H1 (cell line): Measurements from ENCODE around the gene MYO1D. TPM values are rescaled to one million over a fixed set of nuclear protein-coding genes. Genes with fewer than 3 reads are reported as not detected.

Experiments used
- ASH2L ChIP-seq: fragments of 200-600, 300-600 bp; sonication (generic); IDR thresholded peaks from one replicate; pipeline ENCODE4 v1.7.1; 2017; ENCODE audit warnings: low read length
- CHD7 ChIP-seq: fragments of 300-600 bp; sonication (generic); IDR thresholded peaks from 2 replicates; pipeline ENCODE4 v1.7.1; 2012; ENCODE audit warnings: low read length, moderate library complexity, mild to moderate bottlenecking, inconsistent platforms; ENCODE audit not compliant: insufficient replicate concordance
- CREB1 ChIP-seq: IDR thresholded peaks from 2 replicates; pipeline ENCODE4 v1.6.1; 2012; ENCODE audit warnings: inconsistent platforms
- GABPA ChIP-seq: IDR thresholded peaks from 2 replicates; pipeline ENCODE4 v1.6.1; 2011; ENCODE audit warnings: mild to moderate bottlenecking, low read length, moderate library complexity, borderline replicate concordance; ENCODE audit not compliant: insufficient read depth
- HDAC2 ChIP-seq, 2 experiments: fragments of 300-600 bp in 1 of 2; sonication (generic) in 1 of 2; IDR thresholded peaks; 2 replicates each; pipeline ENCODE4 v1.6.1; 2011 to 2012; ENCODE audit warnings: low read depth in 2 of 2, low read length in 2 of 2, mild to moderate bottlenecking in 2 of 2, moderate library complexity in 2 of 2, borderline replicate concordance in 1 of 2, inconsistent platforms in 1 of 2
- RBBP5 ChIP-seq: IDR thresholded peaks from 2 replicates; pipeline ENCODE4 v1.7.1; 2012; ENCODE audit warnings: low read depth, mild to moderate bottlenecking, inconsistent platforms, low read length, moderate library complexity, borderline replicate concordance
- TAF1 ChIP-seq: IDR thresholded peaks from 2 replicates; pipeline ENCODE4 v1.6.1; 2011; ENCODE audit warnings: mild to moderate bottlenecking, low read depth, low read length
- TCF12 ChIP-seq: IDR thresholded peaks from 2 replicates; pipeline ENCODE4 v1.6.1; 2011; ENCODE audit warnings: low read depth, mild to moderate bottlenecking, low read length
- USF2 ChIP-seq: IDR thresholded peaks from 2 replicates; pipeline ENCODE4 v1.6.1; 2011; ENCODE audit warnings: low read length, improper control_type of control experiment
- ZNF274 ChIP-seq: IDR thresholded peaks from 2 replicates; pipeline ENCODE4 v1.7.0; 2012; ENCODE audit warnings: low read length, borderline replicate concordance; ENCODE audit errors: extremely low read depth
- polyA plus RNA-seq, 7 experiments: library from polyadenylated mRNA; depleted of rRNA in 3 of 7; stranded (reverse) in 5 of 7; unstranded in 2 of 7; fragments of >200 nt in 5 of 7; fragments of 200-250 nt in 2 of 7; gene quantifications; 1 replicate in 5 of 7; 2 replicates in 1 of 7; 4 replicates in 1 of 7; pipeline versions ENCODE4 v1.2.1 to v1.2.3, GENCODE V29; 2011 to 2013; ENCODE audit warnings: missing spikeins in 2 of 7, mixed read lengths in 2 of 7
- total RNA-seq: library from RNA; stranded (reverse); fragmentation: NEBNext Ultra II Directional; extraction: Animal tissue kit (Norgen Biotek cat#: 25700); gene quantifications from 2 replicates; pipeline ENCODE4 v1.2.1, GENCODE V29; 2021

MYO1D gene
- total and polyA plus RNA-seq, 2 of the 8 experiments (the other 6 are each of a cell fraction or from before 2014, with no cell fraction given): 6.5 to 25.4 TPM

DNA sequence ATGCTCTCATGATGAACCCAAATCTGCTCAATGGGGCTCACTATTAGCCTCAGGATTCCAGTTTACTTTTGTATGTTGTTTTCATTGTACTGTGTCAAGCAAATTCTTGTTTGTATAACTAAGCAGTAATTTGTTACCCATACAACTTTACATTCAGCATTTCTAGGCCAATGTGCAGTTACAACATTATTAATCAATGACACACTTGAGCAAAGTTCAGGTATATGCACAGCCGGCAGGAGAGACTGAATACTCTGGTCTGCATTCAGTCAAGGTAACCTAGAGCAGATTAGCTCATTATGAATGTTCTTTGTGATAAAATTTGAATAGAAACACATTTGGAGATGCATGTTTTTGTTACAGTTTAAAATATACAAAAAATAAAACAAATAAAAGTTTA is 2.2 kb upstream of the MYO1D start (continued):
- TF ChIP-seq CHD7: no peak
- TF ChIP-seq HDAC2 (IDR thresholded peaks at IDR 0.05; ENCODE audit: borderline replicate concordance in 1 of 2, low read depth in 2 of 2, low read length in 2 of 2): no peak
- no peak for TF ChIP-seq ZNF274
- no peak for TF ChIP-seq ASH2L
- TF ChIP-seq TCF12: no peak
- no peak for TF ChIP-seq CREB1
- TF ChIP-seq GABPA: no peak
- no peak for TF ChIP-seq TAF1
- TF ChIP-seq RBBP5: no peak
- TF ChIP-seq USF2: no peak
- TF ChIP-seq, all 59 proteins: peak for 0
